DND-41 (cell line): ENCODE measurements around the gene ZSCAN23.

Experiments
- ATAC-seq: fragments of 200-7000 bp; cut with Tn5 transposase; 3 replicates; pipeline ENCODE4 v1.9.1; 2021; ENCODE audit warnings: low read depth; ENCODE audit not compliant: insufficient read depth
- DNase-seq: peaks from one replicate; pipeline ENCODE4 v3.0.0-alpha.2; 2020
- H2AFZ ChIP-seq: 2 replicates; pipeline ENCODE4 v1.6.0; 2012; ENCODE audit warnings: low read depth, low read length
- H3K27ac ChIP-seq: 2 replicates; pipeline ENCODE4 v1.5.1; 2012; ENCODE audit warnings: low read length, inconsistent platforms
- H3K27me3 ChIP-seq: fragments of 200-600 bp; sonication (generic); 2 replicates; pipeline ENCODE4 v1.6.0; 2012; ENCODE audit warnings: low read length, mild to moderate bottlenecking, inconsistent platforms; ENCODE audit not compliant: insufficient read depth, poor library complexity
- H3K36me3 ChIP-seq: 2 replicates; pipeline ENCODE4 v1.5.1; 2012; ENCODE audit warnings: low read length, inconsistent platforms; ENCODE audit not compliant: insufficient read depth
- H3K4me1 ChIP-seq: 2 replicates; pipeline ENCODE4 v1.5.1; 2012; ENCODE audit warnings: mild to moderate bottlenecking, low read length; ENCODE audit not compliant: insufficient read depth
- H3K4me2 ChIP-seq: 2 replicates; pipeline ENCODE4 v1.6.0; 2012; ENCODE audit warnings: mild to moderate bottlenecking, moderate library complexity, low read length, inconsistent platforms; ENCODE audit not compliant: insufficient read depth
- H3K4me3 ChIP-seq, 2 experiments: fragments of 200-600 bp in 1 of 2; shearing (Covaris generic) in 1 of 2; 2 replicates each; pipeline ENCODE4 v1.5.1; 2012 to 2016; ENCODE audit warnings: inconsistent platforms in 2 of 2, low read length in 2 of 2, mild to moderate bottlenecking in 2 of 2, low read depth in 1 of 2, moderate library complexity in 1 of 2
- H3K79me2 ChIP-seq: 2 replicates; pipeline ENCODE4 v1.6.0; 2012; ENCODE audit warnings: low read length, inconsistent platforms; ENCODE audit not compliant: insufficient read depth
- H3K9ac ChIP-seq: 2 replicates; pipeline ENCODE4 v1.6.0; 2012; ENCODE audit warnings: low read depth, mild to moderate bottlenecking, inconsistent platforms, low read length, moderate library complexity
- H3K9me3 ChIP-seq: 2 replicates; pipeline ENCODE4 v1.5.1; 2012; ENCODE audit warnings: low read length, moderate library complexity, mild to moderate bottlenecking, inconsistent platforms; ENCODE audit not compliant: insufficient read depth, severe bottlenecking
- H4K20me1 ChIP-seq: 2 replicates; pipeline ENCODE4 v1.6.0; 2012; ENCODE audit warnings: low read length; ENCODE audit not compliant: insufficient read depth
- CTCF ChIP-seq: IDR thresholded peaks from 2 replicates; pipeline ENCODE4 v1.5.1; 2012; ENCODE audit warnings: borderline replicate concordance, low read length, moderate library complexity, mild to moderate bottlenecking; ENCODE audit not compliant: poor library complexity, severe bottlenecking; ENCODE audit errors: extremely low read depth
- EZH2 ChIP-seq: IDR thresholded peaks from 3 replicates; pipeline ENCODE4 v1.6.1; 2012; ENCODE audit warnings: borderline replicate concordance, low read depth, mild to moderate bottlenecking, moderate library complexity, low read length, inconsistent platforms; ENCODE audit not compliant: severe bottlenecking

The ZSCAN23 gene

GRCh38 chr6:28413681-28414080, 29.6 kb downstream of the ZSCAN23 start:
- H4K20me1 ChIP-seq: no peaks in the 10 kb centered on the region
- ATAC-seq (no peak), DNase-seq (no peak)
- no peaks in the 10 kb centered on the region for H3K27me3 ChIP-seq
- no peak overlapping the region for H3K4me3 ChIP-seq
- TF ChIP-seq CTCF (no peak), EZH2 (no peak)
- H3K4me1 ChIP-seq: no peaks in the 10 kb centered on the region
- H3K27ac ChIP-seq: no peak overlapping the region
- no peak overlapping the region for H3K9ac ChIP-seq
- H3K4me2 ChIP-seq: no peak overlapping the region
- no peaks in the 10 kb centered on the region for H3K9me3 ChIP-seq
- no peak overlapping the region for H2AFZ ChIP-seq
- no peaks in the 10 kb centered on the region for H3K36me3 ChIP-seq
- H3K79me2 ChIP-seq: no peaks in the 10 kb centered on the region

- H2AFZ ChIP-seq: no peak overlapping the region
- H3K27ac ChIP-seq: no peak overlapping the region
- H3K79me2 ChIP-seq: no peaks in the 10 kb centered on the region
- no peak overlapping the region for H3K9ac ChIP-seq
- TF ChIP-seq EZH2 (no peak), CTCF (no peak)
- no peaks in the 10 kb centered on the region for H3K4me1 ChIP-seq
- H3K27me3 ChIP-seq: no peaks in the 10 kb centered on the region
- H4K20me1 ChIP-seq: no peaks in the 10 kb centered on the region
- DNase-seq (no peak), ATAC-seq (no peak)
- H3K4me3 ChIP-seq: no peak overlapping the region
- H3K9me3 ChIP-seq: no peaks in the 10 kb centered on the region
- no peak overlapping the region for H3K4me2 ChIP-seq
- H3K36me3 ChIP-seq: no peaks in the 10 kb centered on the region
Measured at GRCh38 chr6:28410767-28411166, 32.5 kb downstream of the ZSCAN23 start.

- Histone ChIP-seq H3K79me2 (no peaks in the 10 kb centered on the region), H3K27me3 (no peaks in the 10 kb centered on the region), H3K4me1 (no peaks in the 10 kb centered on the region), H3K4me3 (no peak overlapping the region), H3K27ac (no peak overlapping the region), H4K20me1 (no peaks in the 10 kb centered on the region), H3K9ac (no peak overlapping the region), H3K4me2 (no peak overlapping the region), H2AFZ (no peak overlapping the region), H3K36me3 (no peaks in the 10 kb centered on the region), H3K9me3 (no peaks in the 10 kb centered on the region)
- no peak for DNase-seq
- ATAC-seq: no peak
- TF ChIP-seq EZH2 (no peak), CTCF (no peak)
Measured at GRCh38 chr6:28408076-28408802, 35.1 kb downstream of the ZSCAN23 start.
